Hepatocyte (in vitro differentiated cells): ENCODE data around the gene HOXA5. TPM values are rescaled to one million over a fixed set of nuclear protein-coding genes. Genes with fewer than 3 reads are reported as not detected.

ENCODE experiments used
- DNase-seq: peaks from one replicate; pipeline ENCODE4 v3.0.0-alpha.2; 2016; ENCODE audit warnings: low spot score
- H2AFZ ChIP-seq: fragments of 200-600 bp; sonication (generic); 2 replicates; pipeline ENCODE4 v1.6.0; 2016; ENCODE audit warnings: antibody characterized with exemption, mild to moderate bottlenecking
- H3K27ac ChIP-seq: fragments of 200-600 bp; sonication (generic); 2 replicates; pipeline ENCODE4 v1.5.1; 2016; ENCODE audit warnings: mild to moderate bottlenecking
- H3K27me3 ChIP-seq: fragments of 200-600 bp; sonication (generic); 2 replicates; pipeline ENCODE4 v1.6.1; 2016
- H3K36me3 ChIP-seq: fragments of 200-600 bp; sonication (generic); replicated peaks from 2 replicates; pipeline ENCODE4 v1.5.1; 2016; ENCODE audit warnings: low read depth; ENCODE audit not compliant: insufficient read depth
- H3K4me1 ChIP-seq: fragments of 200-600 bp; sonication (generic); 2 replicates; pipeline ENCODE4 v1.5.1; 2016; ENCODE audit warnings: mild to moderate bottlenecking, moderate library complexity; ENCODE audit not compliant: insufficient read depth
- H3K4me2 ChIP-seq: fragments of 200-600 bp; sonication (generic); 2 replicates; pipeline ENCODE4 v1.6.0; 2016
- H3K4me3 ChIP-seq: fragments of 200-600 bp; sonication (generic); 2 replicates; pipeline ENCODE4 v1.5.1; 2016; ENCODE audit warnings: mild to moderate bottlenecking
- H3K79me2 ChIP-seq: fragments of 200-600 bp; sonication (generic); 2 replicates; pipeline ENCODE4 v1.6.0; 2017; ENCODE audit warnings: mild to moderate bottlenecking
- H3K9me2 ChIP-seq: fragments of 200-600 bp; sonication (generic); replicated peaks from 2 replicates; pipeline ENCODE4 v1.6.0; 2017; ENCODE audit warnings: mild to moderate bottlenecking; ENCODE audit not compliant: insufficient read depth
- H3K9me3 ChIP-seq: fragments of 200-600 bp; sonication (generic); 2 replicates; pipeline ENCODE4 v1.5.1; 2016; ENCODE audit warnings: low read depth, mild to moderate bottlenecking
- H4K20me1 ChIP-seq: fragments of 200-600 bp; sonication (generic); 2 replicates; pipeline ENCODE4 v1.6.0; 2016; ENCODE audit warnings: mild to moderate bottlenecking; ENCODE audit not compliant: insufficient read depth, poor library complexity, severe bottlenecking
- EZH2 ChIP-seq: fragments of 200-600 bp; sonication (generic); IDR thresholded peaks from 2 replicates; pipeline ENCODE4 v1.6.1; 2016; ENCODE audit warnings: antibody characterized with exemption, mild to moderate bottlenecking, borderline replicate concordance
- EZH2phosphoT487 ChIP-seq: fragments of 200-600 bp; sonication (generic); IDR thresholded peaks from one replicate; pipeline ENCODE4 v1.6.1; 2018; ENCODE audit warnings: antibody characterized with exemption, mild to moderate bottlenecking, low read depth, moderate library complexity; ENCODE audit not compliant: unreplicated experiment, severe bottlenecking
- WGBS: methylation state at CpG from one replicate; pipeline ENCODE4 v1.1.6; 2016; ENCODE audit warnings: low lambda C conversion rate; ENCODE audit errors: missing lambda C conversion rate; 5-methylcytosine and 5-hydroxymethylcytosine counted together
- polyA plus RNA-seq: library from polyadenylated mRNA; unstranded; fragments of >200 nt; fragmentation: Nextera tagmentation; extraction: Ambion mirVana; gene quantifications from 2 replicates; pipeline ENCODE4 v1.2.1, GENCODE V29; 2016
- total RNA-seq: library from RNA; depleted of rRNA; stranded (reverse); fragments of >200 nt; gene quantifications from 2 replicates; pipeline ENCODE4 v1.2.3, GENCODE V29; 2014
- TF ChIP-seq, protein P1 (sequence below): fragments of 200-600 bp; sonication (generic); IDR thresholded peaks from 2 replicates; pipeline ENCODE4 v1.5.1; 2016; ENCODE audit warnings: antibody characterized with exemption, mild to moderate bottlenecking; ENCODE audit not compliant: poor library complexity

The HOXA5 gene
- total and polyA plus RNA-seq, 2 experiments from 2014 or later: 0.70 to 0.92 TPM

GRCh38 chr7:27111042-27111750 lies 32.3 kb downstream of the HOXA5 start:
- Histone ChIP-seq H3K9me2 (no peaks in the 10 kb centered on the region), H3K27me3 (peaks cover 81% of the 10 kb centered on the region), H3K4me2 (peak overlapping the region; percentile 91), H3K36me3 (no peaks in the 10 kb centered on the region), H4K20me1 (no peaks in the 10 kb centered on the region), H3K27ac (peak overlapping the region; percentile 56), H2AFZ (no peak overlapping the region), H3K9me3 (no peaks in the 10 kb centered on the region), H3K79me2 (peaks cover 19% of the 10 kb centered on the region), H3K4me1 (peaks cover 25% of the 10 kb centered on the region), H3K4me3 (no peak overlapping the region)
- WGBS: 42% methylated on average over 6 of the region's 6 CpGs
- TF ChIP-seq, protein P1, sequence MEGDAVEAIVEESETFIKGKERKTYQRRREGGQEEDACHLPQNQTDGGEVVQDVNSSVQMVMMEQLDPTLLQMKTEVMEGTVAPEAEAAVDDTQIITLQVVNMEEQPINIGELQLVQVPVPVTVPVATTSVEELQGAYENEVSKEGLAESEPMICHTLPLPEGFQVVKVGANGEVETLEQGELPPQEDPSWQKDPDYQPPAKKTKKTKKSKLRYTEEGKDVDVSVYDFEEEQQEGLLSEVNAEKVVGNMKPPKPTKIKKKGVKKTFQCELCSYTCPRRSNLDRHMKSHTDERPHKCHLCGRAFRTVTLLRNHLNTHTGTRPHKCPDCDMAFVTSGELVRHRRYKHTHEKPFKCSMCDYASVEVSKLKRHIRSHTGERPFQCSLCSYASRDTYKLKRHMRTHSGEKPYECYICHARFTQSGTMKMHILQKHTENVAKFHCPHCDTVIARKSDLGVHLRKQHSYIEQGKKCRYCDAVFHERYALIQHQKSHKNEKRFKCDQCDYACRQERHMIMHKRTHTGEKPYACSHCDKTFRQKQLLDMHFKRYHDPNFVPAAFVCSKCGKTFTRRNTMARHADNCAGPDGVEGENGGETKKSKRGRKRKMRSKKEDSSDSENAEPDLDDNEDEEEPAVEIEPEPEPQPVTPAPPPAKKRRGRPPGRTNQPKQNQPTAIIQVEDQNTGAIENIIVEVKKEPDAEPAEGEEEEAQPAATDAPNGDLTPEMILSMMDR: no peak
- TF ChIP-seq EZH2phosphoT487: peak; percentile 14
- no peak for TF ChIP-seq EZH2
- DNase-seq: no peak

- H3K27me3 ChIP-seq: peaks cover 81% of the 10 kb centered on the region
- TF ChIP-seq EZH2phosphoT487 (peak; percentile 47), EZH2 (no peak)
- H3K9me2 ChIP-seq: no peaks in the 10 kb centered on the region
- peaks cover 26% of the 10 kb centered on the region for H3K4me1 ChIP-seq
- peak overlapping the region; percentile 56 for H3K27ac ChIP-seq
- peak overlapping the region; percentile 91 for H3K4me2 ChIP-seq
- H3K79me2 ChIP-seq: peaks cover 19% of the 10 kb centered on the region
- no peaks in the 10 kb centered on the region for H4K20me1 ChIP-seq
- WGBS: 13% methylated on average over 52 of the region's 66 CpGs
- H3K4me3 ChIP-seq: no peak overlapping the region
- no peaks in the 10 kb centered on the region for H3K9me3 ChIP-seq
- peak; percentile 67 for DNase-seq
- no peaks in the 10 kb centered on the region for H3K36me3 ChIP-seq
- peak overlapping the region; percentile 11 for H2AFZ ChIP-seq
Measured at GRCh38 chr7:27110186-27111031, 33.1 kb downstream of the HOXA5 start.

GRCh38 chr7:27109466-27110185 lies 33.9 kb downstream of the HOXA5 start:
- Histone ChIP-seq H3K4me3 (no peak overlapping the region), H2AFZ (no peak overlapping the region), H3K9me2 (no peaks in the 10 kb centered on the region), H3K36me3 (no peaks in the 10 kb centered on the region), H3K4me2 (peak overlapping the region; percentile 91), H4K20me1 (no peaks in the 10 kb centered on the region), H3K27me3 (peaks cover 82% of the 10 kb centered on the region), H3K27ac (no peak overlapping the region), H3K4me1 (peaks cover 26% of the 10 kb centered on the region), H3K79me2 (peaks cover 19% of the 10 kb centered on the region), H3K9me3 (no peaks in the 10 kb centered on the region)
- TF ChIP-seq EZH2phosphoT487: no peak
- TF ChIP-seq EZH2: no peak
- TF ChIP-seq, protein P1: no peak
- 81% methylated on average over 4 of the region's 4 CpGs for WGBS
- no peak for DNase-seq
